ENCODE data around the gene MN1.
"Not testable (repeated sequence)": the region's sequence is repeated elsewhere in the genome, so short reads cannot be mapped to it uniquely, and the experiment has no call there.

MN1 gene

DNA sequence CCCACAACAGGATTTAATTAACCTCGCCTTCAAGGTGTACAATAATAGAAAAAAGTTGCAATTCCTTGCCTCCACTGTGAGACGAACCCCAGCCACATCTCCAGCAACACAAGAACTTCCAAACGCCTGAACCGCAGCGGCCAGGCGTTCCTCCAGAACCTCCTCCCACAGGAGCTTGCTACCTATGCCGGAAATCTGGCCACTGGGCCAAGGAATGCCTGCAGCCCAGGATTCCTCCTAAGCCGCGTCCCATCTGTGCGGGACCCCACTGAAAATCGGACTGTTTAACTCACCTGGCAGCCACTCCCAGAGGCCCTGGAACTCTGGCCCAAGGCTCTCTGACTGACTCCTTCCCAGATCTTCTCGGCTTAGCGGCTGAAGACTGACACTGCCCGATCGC lies 57.5 kb downstream of the MN1 start:
- not testable (repeated sequence) for H2BK15ac ChIP-seq (replicated peaks; ENCODE audit: low read depth); H3K18ac ChIP-seq (ENCODE audit: low read length); H3K4ac ChIP-seq (ENCODE audit: low read depth, low read length); H4K5ac ChIP-seq (ENCODE audit: low read length); H3K4me2 ChIP-seq (ENCODE audit: low read length); H2BK5ac ChIP-seq (ENCODE audit: low read length); H3K27me3 ChIP-seq (ENCODE audit: insufficient read depth, low read length, poor library complexity); H4K8ac ChIP-seq (ENCODE audit: low read depth, low read length); H3K23ac ChIP-seq (ENCODE audit: low read length); H2BK120ac ChIP-seq (ENCODE audit: low read depth, low read length); H2AK5ac ChIP-seq (ENCODE audit: low read length); H3K4me3 ChIP-seq (ENCODE audit: low read length); H3K36me3 ChIP-seq (ENCODE audit: control insufficient read depth, insufficient read depth, low read length); H3K79me1 ChIP-seq (ENCODE audit: low read length); H3K27ac ChIP-seq (ENCODE audit: low read depth, low read length)
- Histone ChIP-seq H3K56ac (ENCODE audit: low read length) (peak overlapping the region; percentile 62), H3K9ac (ENCODE audit: low read length) (peak overlapping the region; percentile 3), H3K4me1 (ENCODE audit: control insufficient read depth, low read depth, low read length) (peaks cover 10% of the 10 kb centered on the region), H3K79me2 (ENCODE audit: control insufficient read depth, insufficient read depth, low read length) (peaks cover 22% of the 10 kb centered on the region)
- peak; percentile 44 for DNase-seq
- WGBS (ENCODE audit: extremely low coverage, insufficient coverage, low lambda C conversion rate): no CpG with 5 or more reads among the region's 15 CpGs

GRCh38 chr22:27740202-27740748 lies 61.3 kb downstream of the MN1 start:
- Histone ChIP-seq H2BK120ac (ENCODE audit: low read depth, low read length) (no peak overlapping the region), H3K4me1 (ENCODE audit: control insufficient read depth, low read depth, low read length) (peaks cover 6% of the 10 kb centered on the region), H3K79me2 (ENCODE audit: control insufficient read depth, insufficient read depth, low read length) (peaks cover 28% of the 10 kb centered on the region), H3K56ac (ENCODE audit: low read length) (no peak overlapping the region), H3K27me3 (ENCODE audit: insufficient read depth, low read length, poor library complexity) (no peaks in the 10 kb centered on the region), H3K27ac (ENCODE audit: low read depth, low read length) (no peak overlapping the region), H3K4me2 (ENCODE audit: low read length) (no peak overlapping the region), H3K4me3 (ENCODE audit: low read length) (no peak overlapping the region), H4K5ac (ENCODE audit: low read length) (no peak overlapping the region), H3K18ac (ENCODE audit: low read length) (no peak overlapping the region), H2BK5ac (ENCODE audit: low read length) (no peak overlapping the region), H3K79me1 (ENCODE audit: low read length) (peaks cover 3% of the 10 kb centered on the region), H4K8ac (ENCODE audit: low read depth, low read length) (no peak overlapping the region), H3K4ac (ENCODE audit: low read depth, low read length) (no peak overlapping the region), H2BK15ac (replicated peaks; ENCODE audit: low read depth) (no peak overlapping the region), H2AK5ac (ENCODE audit: low read length) (no peak overlapping the region), H3K9ac (ENCODE audit: low read length) (no peak overlapping the region), H3K36me3 (ENCODE audit: control insufficient read depth, insufficient read depth, low read length) (no peaks in the 10 kb centered on the region), H3K23ac (ENCODE audit: low read length) (no peak overlapping the region)
- no CpG with 5 or more reads among the region's 3 CpGs for WGBS (ENCODE audit: extremely low coverage, insufficient coverage, low lambda C conversion rate)
- no peak for DNase-seq

GRCh38 chr22:27737521-27737920 lies 64.0 kb downstream of the MN1 start:
- WGBS (ENCODE audit: extremely low coverage, insufficient coverage, low lambda C conversion rate): no CpG with 5 or more reads among the region's 4 CpGs
- Histone ChIP-seq H2BK15ac (replicated peaks; ENCODE audit: low read depth) (no peak overlapping the region), H3K56ac (ENCODE audit: low read length) (no peak overlapping the region), H3K79me1 (ENCODE audit: low read length) (peaks cover 3% of the 10 kb centered on the region), H3K18ac (ENCODE audit: low read length) (no peak overlapping the region), H3K4me2 (ENCODE audit: low read length) (no peak overlapping the region), H3K36me3 (ENCODE audit: control insufficient read depth, insufficient read depth, low read length) (no peaks in the 10 kb centered on the region), H3K4me1 (ENCODE audit: control insufficient read depth, low read depth, low read length) (peaks cover 3% of the 10 kb centered on the region), H3K27me3 (ENCODE audit: insufficient read depth, low read length, poor library complexity) (no peaks in the 10 kb centered on the region), H3K4ac (ENCODE audit: low read depth, low read length) (no peak overlapping the region), H3K9ac (ENCODE audit: low read length) (no peak overlapping the region), H3K79me2 (ENCODE audit: control insufficient read depth, insufficient read depth, low read length) (peaks cover 28% of the 10 kb centered on the region), H4K8ac (ENCODE audit: low read depth, low read length) (no peak overlapping the region), H2AK5ac (ENCODE audit: low read length) (no peak overlapping the region), H4K5ac (ENCODE audit: low read length) (no peak overlapping the region), H2BK5ac (ENCODE audit: low read length) (no peak overlapping the region), H3K4me3 (ENCODE audit: low read length) (no peak overlapping the region), H2BK120ac (ENCODE audit: low read depth, low read length) (no peak overlapping the region), H3K27ac (ENCODE audit: low read depth, low read length) (no peak overlapping the region), H3K23ac (ENCODE audit: low read length) (no peak overlapping the region)
- no peak for DNase-seq

DNA sequence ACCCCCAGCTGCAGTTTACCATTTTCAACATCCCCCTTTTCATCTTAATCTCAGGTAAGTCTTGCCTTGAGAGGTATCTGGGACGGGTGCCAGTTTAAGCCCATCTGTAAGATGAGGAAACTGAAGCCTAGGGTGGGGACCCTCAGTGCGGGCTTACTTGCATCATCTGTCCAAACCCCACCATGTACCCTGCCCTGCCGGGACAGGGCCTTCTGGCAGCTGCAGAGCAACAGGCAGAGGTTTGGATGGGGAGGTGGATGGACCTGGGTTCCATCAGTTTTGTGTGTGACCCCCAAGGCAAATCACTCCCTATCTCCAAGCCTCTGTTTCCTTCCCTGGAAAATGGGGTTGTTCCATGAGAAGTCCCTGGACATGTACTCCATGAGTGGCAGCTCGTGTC lies 67.5 kb downstream of the MN1 start:
- WGBS (ENCODE audit: extremely low coverage, insufficient coverage, low lambda C conversion rate): no CpG with 5 or more reads among the region's 4 CpGs

GRCh38 chr22:27732841-27733240 lies 68.7 kb downstream of the MN1 start:
- peaks cover 2% of the 10 kb centered on the region for H3K79me1 ChIP-seq (ENCODE audit: low read length)
- no peak overlapping the region for H3K23ac ChIP-seq (ENCODE audit: low read length)
- H3K4me2 ChIP-seq (ENCODE audit: low read length): no peak overlapping the region
- no peak for DNase-seq
- no peak overlapping the region for H2BK5ac ChIP-seq (ENCODE audit: low read length)
- H3K27ac ChIP-seq (ENCODE audit: low read depth, low read length): no peak overlapping the region
- no peak overlapping the region for H3K4me3 ChIP-seq (ENCODE audit: low read length)
- H3K4me1 ChIP-seq (ENCODE audit: control insufficient read depth, low read depth, low read length): peaks cover under 1% of the 10 kb centered on the region
- H3K56ac ChIP-seq (ENCODE audit: low read length): no peak overlapping the region
- peaks cover 6% of the 10 kb centered on the region for H3K79me2 ChIP-seq (ENCODE audit: control insufficient read depth, insufficient read depth, low read length)
- no CpG with 5 or more reads among the region's 6 CpGs for WGBS (ENCODE audit: extremely low coverage, insufficient coverage, low lambda C conversion rate)
- no peak overlapping the region for H3K9ac ChIP-seq (ENCODE audit: low read length)
- H3K36me3 ChIP-seq (ENCODE audit: control insufficient read depth, insufficient read depth, low read length): no peaks in the 10 kb centered on the region
- no peak overlapping the region for H4K5ac ChIP-seq (ENCODE audit: low read length)
- no peak overlapping the region for H3K4ac ChIP-seq (ENCODE audit: low read depth, low read length)
- no peaks in the 10 kb centered on the region for H3K27me3 ChIP-seq (ENCODE audit: insufficient read depth, low read length, poor library complexity)
- H2BK120ac ChIP-seq (ENCODE audit: low read depth, low read length): no peak overlapping the region
- H2BK15ac ChIP-seq (replicated peaks; ENCODE audit: low read depth): no peak overlapping the region
- H3K18ac ChIP-seq (ENCODE audit: low read length): no peak overlapping the region
- no peak overlapping the region for H4K8ac ChIP-seq (ENCODE audit: low read depth, low read length)
- no peak overlapping the region for H2AK5ac ChIP-seq (ENCODE audit: low read length)

More for the DNA sequence above, 67.5 kb downstream of the MN1 start:
- Histone ChIP-seq H2BK5ac (ENCODE audit: low read length) (no peak overlapping the region), H2AK5ac (ENCODE audit: low read length) (no peak overlapping the region), H4K8ac (ENCODE audit: low read depth, low read length) (no peak overlapping the region), H4K5ac (ENCODE audit: low read length) (no peak overlapping the region), H3K4me2 (ENCODE audit: low read length) (no peak overlapping the region), H3K56ac (ENCODE audit: low read length) (no peak overlapping the region), H3K27me3 (ENCODE audit: insufficient read depth, low read length, poor library complexity) (no peaks in the 10 kb centered on the region), H3K79me1 (ENCODE audit: low read length) (peaks cover 2% of the 10 kb centered on the region), H3K9ac (ENCODE audit: low read length) (no peak overlapping the region), H3K36me3 (ENCODE audit: control insufficient read depth, insufficient read depth, low read length) (no peaks in the 10 kb centered on the region), H2BK15ac (replicated peaks; ENCODE audit: low read depth) (no peak overlapping the region), H3K27ac (ENCODE audit: low read depth, low read length) (no peak overlapping the region), H3K18ac (ENCODE audit: low read length) (no peak overlapping the region), H3K4ac (ENCODE audit: low read depth, low read length) (no peak overlapping the region), H3K4me1 (ENCODE audit: control insufficient read depth, low read depth, low read length) (no peaks in the 10 kb centered on the region), H3K23ac (ENCODE audit: low read length) (no peak overlapping the region), H3K4me3 (ENCODE audit: low read length) (no peak overlapping the region), H3K79me2 (ENCODE audit: control insufficient read depth, insufficient read depth, low read length) (peaks cover 6% of the 10 kb centered on the region), H2BK120ac (ENCODE audit: low read depth, low read length) (no peak overlapping the region)
- DNase-seq: no peak

DNA sequence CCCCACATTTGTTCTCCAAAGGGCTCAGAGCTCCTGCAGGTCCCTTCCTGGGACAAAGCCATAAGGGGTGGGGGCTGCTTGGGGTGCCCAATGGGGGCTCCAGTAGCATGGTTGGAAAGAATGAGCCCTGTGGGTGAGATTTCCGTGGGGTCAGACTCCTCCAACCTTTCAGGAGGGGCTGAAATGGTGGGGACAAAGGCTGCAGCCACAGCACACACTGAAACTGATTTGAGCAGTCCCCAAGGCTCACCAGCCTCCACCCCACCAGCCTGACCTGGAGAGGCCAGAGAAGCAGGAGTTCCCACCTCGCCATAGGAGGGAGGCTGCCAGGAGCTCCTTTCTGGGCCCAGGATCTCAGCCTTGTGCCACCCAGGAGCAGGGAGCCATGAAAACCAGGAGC lies 69.2 kb downstream of the MN1 start:
- no peak overlapping the region for H2BK120ac ChIP-seq (ENCODE audit: low read depth, low read length)
- H3K9ac ChIP-seq (ENCODE audit: low read length): no peak overlapping the region
- no peak overlapping the region for H2BK5ac ChIP-seq (ENCODE audit: low read length)
- no peak for DNase-seq
- WGBS (ENCODE audit: extremely low coverage, insufficient coverage, low lambda C conversion rate): no CpG with 5 or more reads among the region's 2 CpGs
- no peaks in the 10 kb centered on the region for H3K36me3 ChIP-seq (ENCODE audit: control insufficient read depth, insufficient read depth, low read length)
- no peak overlapping the region for H3K18ac ChIP-seq (ENCODE audit: low read length)
- H4K5ac ChIP-seq (ENCODE audit: low read length): no peak overlapping the region
- peaks cover 2% of the 10 kb centered on the region for H3K79me1 ChIP-seq (ENCODE audit: low read length)
- peaks cover 8% of the 10 kb centered on the region for H3K79me2 ChIP-seq (ENCODE audit: control insufficient read depth, insufficient read depth, low read length)
- no peak overlapping the region for H3K56ac ChIP-seq (ENCODE audit: low read length)
- H3K23ac ChIP-seq (ENCODE audit: low read length): no peak overlapping the region
- H3K27me3 ChIP-seq (ENCODE audit: insufficient read depth, low read length, poor library complexity): no peaks in the 10 kb centered on the region
- no peak overlapping the region for H3K27ac ChIP-seq (ENCODE audit: low read depth, low read length)
- H4K8ac ChIP-seq (ENCODE audit: low read depth, low read length): no peak overlapping the region
- H2AK5ac ChIP-seq (ENCODE audit: low read length): no peak overlapping the region
- no peak overlapping the region for H3K4ac ChIP-seq (ENCODE audit: low read depth, low read length)
- no peak overlapping the region for H3K4me3 ChIP-seq (ENCODE audit: low read length)
- H3K4me2 ChIP-seq (ENCODE audit: low read length): no peak overlapping the region
- no peak overlapping the region for H2BK15ac ChIP-seq (replicated peaks; ENCODE audit: low read depth)
- H3K4me1 ChIP-seq (ENCODE audit: control insufficient read depth, low read depth, low read length): peaks cover 5% of the 10 kb centered on the region
